ENCODE measurements around the gene ATXN2.
"Not testable (repeated sequence)": the region's sequence is repeated elsewhere in the genome, so short reads cannot be mapped to it uniquely, and the experiment has no call there.

Gene ATXN2

GRCh38 chr12:111402490-111402824, 196.7 kb downstream of the ATXN2 start:
- H3K9ac ChIP-seq (ENCODE audit: low read depth, low read length); H3K4me3 ChIP-seq (ENCODE audit: low read length); H3K27ac ChIP-seq (ENCODE audit: low read depth, low read length); H3K36me3 ChIP-seq (ENCODE audit: insufficient read depth, low read length); H3K9me3 ChIP-seq (ENCODE audit: insufficient read depth, low read depth, low read length); H3K27me3 ChIP-seq (ENCODE audit: insufficient read depth, low read length): not testable (repeated sequence)
- H3K4me1 ChIP-seq (ENCODE audit: insufficient read depth, low read length): peaks cover 14% of the 10 kb centered on the region
- WGBS: 92% methylated on average over 8 of the region's 9 CpGs
